Measurements from ENCODE around the gene TUFT1.
A peak's percentile ranks its signal among the peaks of the same experiment; 100 is the strongest.
"Not testable (repeated sequence)": the region's sequence is repeated elsewhere in the genome, so short reads cannot be mapped to it uniquely, and the experiment has no call there.

Gene TUFT1

GRCh38 chr1:151581451-151581850 lies 41.3 kb downstream of the TUFT1 start:
- DNase-seq (ENCODE audit: low spot score): no peak

GRCh38 chr1:151581921-151582320 lies 41.8 kb downstream of the TUFT1 start:
- DNase-seq (ENCODE audit: low spot score): no peak

- no peak for DNase-seq (ENCODE audit: low spot score)
Measured at GRCh38 chr1:151583796-151584195, 43.7 kb downstream of the TUFT1 start.

GRCh38 chr1:151584278-151584677 lies 44.2 kb downstream of the TUFT1 start:
- DNase-seq (ENCODE audit: low spot score): no peak

- no peak for DNase-seq (ENCODE audit: low spot score)
Measured at GRCh38 chr1:151584780-151585179, 44.7 kb downstream of the TUFT1 start.

GRCh38 chr1:151585622-151586021 lies 45.5 kb downstream of the TUFT1 start:
- DNase-seq (ENCODE audit: low spot score): peak; percentile 35

- no peak for DNase-seq (ENCODE audit: low spot score)
Measured at GRCh38 chr1:151590961-151591360, 50.9 kb downstream of the TUFT1 start.

- DNase-seq (ENCODE audit: low spot score): no peak
Measured at GRCh38 chr1:151593730-151594129, 53.6 kb downstream of the TUFT1 start.

GRCh38 chr1:151594143-151594625 lies 54.1 kb downstream of the TUFT1 start:
- peak; percentile 55 for DNase-seq (ENCODE audit: low spot score)

- no peak for DNase-seq (ENCODE audit: low spot score)
Measured at GRCh38 chr1:151596166-151596953, 56.3 kb downstream of the TUFT1 start.

GRCh38 chr1:151602550-151602949 lies 62.4 kb downstream of the TUFT1 start:
- DNase-seq (ENCODE audit: low spot score): not testable (repeated sequence)

- no peak for DNase-seq (ENCODE audit: low spot score)
Measured at GRCh38 chr1:151604291-151604690, 64.2 kb downstream of the TUFT1 start.

GRCh38 chr1:151606384-151606783 lies 66.3 kb downstream of the TUFT1 start:
- no peak for DNase-seq (ENCODE audit: low spot score)

GRCh38 chr1:151606857-151607256 lies 66.7 kb downstream of the TUFT1 start:
- DNase-seq (ENCODE audit: low spot score): no peak

GRCh38 chr1:151610142-151610541 lies 70.0 kb downstream of the TUFT1 start:
- no peak for DNase-seq (ENCODE audit: low spot score)

GRCh38 chr1:151611288-151611790 lies 71.2 kb downstream of the TUFT1 start:
- peak; percentile 35 for DNase-seq (ENCODE audit: low spot score)

GRCh38 chr1:151611832-151612500 lies 71.9 kb downstream of the TUFT1 start, which contains the start of gene SNX27:
SNX27 (plus strand) TSS chr1:151612050; CDS start chr1:151612202, 152 bp downstream.
- DNase-seq (ENCODE audit: low spot score): peak; percentile 95

- DNase-seq (ENCODE audit: low spot score): peak; percentile 51
Measured at GRCh38 chr1:151612501-151613281, 72.6 kb downstream of the TUFT1 start.

- DNase-seq (ENCODE audit: low spot score): no peak
Measured at GRCh38 chr1:151613282-151613780, 73.2 kb downstream of the TUFT1 start.

GRCh38 chr1:151615711-151616504 lies 75.8 kb downstream of the TUFT1 start:
- DNase-seq (ENCODE audit: low spot score): no peak

- DNase-seq (ENCODE audit: low spot score): no peak
Measured at GRCh38 chr1:151616505-151616849, 76.4 kb downstream of the TUFT1 start.
